ENCODE data around the gene TLCD5.

TLCD5 gene

DNA sequence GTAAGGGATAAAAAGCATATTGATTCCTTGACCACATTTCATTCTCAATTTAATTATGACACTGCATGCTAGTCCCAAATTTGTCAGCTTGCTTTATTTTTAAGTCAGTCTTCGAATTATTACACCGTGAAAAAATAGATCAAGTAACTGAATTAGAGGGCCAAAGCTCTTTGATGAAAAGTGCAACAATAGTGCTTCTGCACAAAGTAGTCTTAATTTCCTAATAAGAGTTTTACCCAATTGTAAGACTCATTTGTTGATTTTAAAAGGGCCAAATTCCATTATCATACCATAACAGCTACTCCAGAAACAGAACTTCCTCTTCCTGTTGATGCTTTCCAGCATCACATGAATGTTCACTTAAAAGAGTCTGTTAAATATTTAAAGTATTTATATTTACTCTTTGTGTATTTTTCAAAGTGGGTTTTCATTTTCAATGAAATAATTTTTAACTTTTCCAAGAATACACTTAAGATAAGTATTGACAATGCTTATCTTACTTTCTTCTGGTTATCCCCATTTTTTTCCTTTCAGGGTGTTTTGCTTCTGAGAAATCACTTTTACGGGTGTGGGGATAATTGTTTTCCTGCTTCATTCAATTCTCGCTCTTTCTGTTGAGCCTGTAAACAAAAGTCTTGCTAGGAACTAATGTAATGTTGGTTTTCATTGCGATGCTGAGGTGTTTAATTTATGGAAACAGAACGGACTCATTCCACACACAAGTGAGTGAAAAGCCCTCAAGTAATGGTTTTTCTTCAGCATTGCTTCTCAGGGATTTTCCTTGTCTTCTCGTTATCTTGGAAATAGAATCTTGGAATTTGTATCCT is 13.2 kb downstream of the TLCD5 start:
- DNase-seq: no peak

DNA sequence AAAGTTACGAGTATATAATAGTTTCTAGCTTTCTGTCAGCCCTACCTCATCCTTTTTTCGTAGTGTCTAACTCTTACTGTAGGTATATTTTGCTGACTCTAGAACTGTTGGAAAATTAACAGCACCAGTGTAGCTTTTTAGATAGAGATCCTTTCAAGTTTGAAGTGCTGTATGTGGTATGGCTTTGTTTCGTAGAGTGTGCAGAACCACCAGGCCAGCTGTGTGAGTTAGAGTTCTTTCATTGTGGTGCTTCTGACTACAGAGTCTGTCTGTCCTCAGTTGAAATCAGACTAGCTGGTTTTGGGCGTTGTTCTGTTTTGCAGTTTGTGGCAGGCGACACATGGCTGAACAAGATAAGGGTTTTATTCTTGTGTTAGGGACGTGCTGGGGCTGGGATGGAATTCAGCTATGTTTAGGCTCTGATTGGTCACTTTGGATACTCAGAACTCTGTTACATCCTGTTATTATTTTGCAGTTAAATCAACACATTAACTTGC is 14.3 kb downstream of the TLCD5 start:
- DNase-seq: no peak

DNA sequence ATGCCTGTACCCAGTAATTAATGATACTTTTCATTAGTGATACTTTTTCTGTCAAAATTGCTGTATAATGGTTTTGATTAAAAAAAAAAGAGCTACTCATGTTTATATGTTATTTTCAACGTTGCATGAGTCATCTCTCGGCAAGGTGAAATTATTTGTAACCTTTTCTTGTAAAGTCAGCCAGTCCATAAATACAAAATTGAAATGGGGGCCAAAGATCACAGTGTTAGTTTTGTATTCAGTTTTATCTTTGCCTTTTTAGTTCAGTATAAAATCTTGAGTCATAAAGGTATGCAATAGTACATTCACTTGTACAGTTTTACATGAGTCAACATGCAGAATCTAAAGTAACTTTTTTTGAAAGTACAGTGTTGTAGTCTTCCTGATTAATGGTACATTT is 15.4 kb downstream of the TLCD5 start:
- no peak for DNase-seq

DNA sequence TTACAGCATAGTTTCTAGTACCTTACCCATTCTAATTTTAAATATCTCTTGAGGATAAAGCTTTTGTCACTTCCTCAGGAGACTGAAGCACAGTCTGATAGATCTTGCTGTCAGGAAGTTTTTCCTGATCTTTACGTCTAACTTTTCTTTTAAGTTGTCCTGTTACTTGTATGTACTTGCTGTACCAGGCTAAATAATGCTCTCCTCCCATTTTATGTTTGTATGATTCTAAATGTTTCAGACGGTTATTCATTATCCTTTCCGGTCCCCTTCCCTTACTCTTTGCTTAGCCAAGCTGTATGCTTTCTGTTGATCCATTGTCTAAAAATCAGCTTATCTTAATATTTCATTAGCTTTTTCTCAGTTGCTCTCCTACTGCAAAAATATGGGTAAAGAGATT is 17.1 kb downstream of the TLCD5 start:
- DNase-seq: no peak

DNA sequence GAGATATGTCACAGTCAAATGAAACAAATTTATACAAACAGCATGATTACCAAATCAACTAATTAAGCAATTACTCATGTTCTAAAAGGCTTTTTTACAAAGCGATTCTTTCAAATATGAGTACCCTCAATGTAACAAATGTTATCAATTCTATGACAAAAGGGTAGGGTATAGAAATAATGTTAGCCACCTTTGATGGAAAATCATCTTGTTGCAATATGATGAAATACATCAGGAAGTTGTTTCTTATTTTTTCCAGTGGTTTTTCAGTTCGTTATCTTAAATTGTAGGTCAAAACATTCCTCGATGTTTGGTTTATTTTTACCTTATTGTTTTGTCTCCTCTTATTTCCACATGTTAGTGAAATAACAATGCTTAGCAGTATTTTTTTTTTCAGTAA is 17.6 kb downstream of the TLCD5 start:
- no peak for DNase-seq

DNA sequence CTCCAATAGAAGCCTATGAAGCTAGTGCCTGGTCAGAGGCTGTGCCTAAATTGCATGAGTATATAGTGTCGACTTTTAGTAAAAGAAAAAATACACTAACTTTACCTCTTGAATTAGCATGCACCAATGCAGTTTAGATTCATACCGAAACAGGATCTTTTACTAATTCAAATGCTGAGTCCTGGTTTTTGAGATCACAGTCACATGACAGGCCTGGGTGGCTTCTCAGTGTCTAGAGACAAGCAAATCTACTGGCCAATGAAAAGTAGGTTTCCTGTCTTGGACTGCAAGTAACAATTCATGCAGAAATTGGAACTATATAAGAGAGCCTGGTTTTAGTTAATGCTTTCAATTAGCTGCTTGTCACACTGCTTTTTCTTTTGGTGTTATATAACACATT is 18.3 kb downstream of the TLCD5 start:
- no peak for DNase-seq

DNA sequence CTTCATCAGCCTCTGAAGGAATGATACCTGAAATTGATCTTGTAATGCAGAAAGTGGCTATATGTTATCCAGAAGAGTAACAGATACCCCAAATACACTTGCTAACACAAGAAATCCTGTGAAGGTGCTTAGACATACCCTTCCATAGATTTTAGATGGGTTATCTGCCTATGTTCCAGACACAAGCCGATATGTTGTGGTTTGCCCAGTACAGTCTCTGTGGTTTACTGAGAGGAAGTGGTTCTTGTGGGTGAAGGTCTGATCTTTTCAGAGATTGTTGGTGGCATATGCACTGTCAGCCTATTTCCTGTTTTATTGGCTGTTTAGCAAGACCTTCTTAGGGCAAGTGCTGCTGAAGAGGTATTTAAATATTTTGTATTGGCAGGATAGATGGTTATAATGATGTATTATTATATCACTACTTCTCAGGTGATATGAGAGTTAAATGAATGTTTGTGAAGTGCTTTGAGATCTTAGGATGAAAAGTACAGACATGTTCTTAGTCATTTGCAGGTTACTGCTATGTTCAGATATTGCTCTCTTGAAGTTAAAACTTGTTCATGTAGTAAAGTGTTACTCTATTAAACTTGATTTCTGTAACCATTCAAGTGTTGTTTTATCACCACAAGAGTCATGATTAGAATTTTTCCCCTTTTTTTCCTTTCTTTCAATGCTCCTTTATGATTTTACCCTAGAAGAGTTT is 19.4 kb downstream of the TLCD5 start:
- no peak for DNase-seq

DNA sequence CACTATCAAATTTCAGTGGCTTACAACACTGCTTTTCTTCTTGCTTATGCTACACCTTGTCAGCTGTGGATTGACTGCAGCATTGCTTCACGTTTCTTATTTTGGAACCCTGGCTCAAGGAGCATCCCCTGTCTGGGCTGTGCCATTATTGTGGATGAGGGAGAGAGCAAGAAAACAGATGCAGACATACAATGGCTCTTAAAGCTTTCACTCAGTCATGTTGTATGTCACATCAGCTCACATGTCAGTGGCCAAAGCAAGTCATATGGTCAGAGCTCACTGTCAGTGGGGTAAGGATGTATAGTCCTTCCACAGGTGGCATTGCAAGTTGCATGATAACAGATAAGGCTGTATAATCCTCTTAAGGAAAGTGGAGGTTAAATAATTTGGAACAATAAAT is 21.1 kb downstream of the TLCD5 start:
- no peak for DNase-seq

DNA sequence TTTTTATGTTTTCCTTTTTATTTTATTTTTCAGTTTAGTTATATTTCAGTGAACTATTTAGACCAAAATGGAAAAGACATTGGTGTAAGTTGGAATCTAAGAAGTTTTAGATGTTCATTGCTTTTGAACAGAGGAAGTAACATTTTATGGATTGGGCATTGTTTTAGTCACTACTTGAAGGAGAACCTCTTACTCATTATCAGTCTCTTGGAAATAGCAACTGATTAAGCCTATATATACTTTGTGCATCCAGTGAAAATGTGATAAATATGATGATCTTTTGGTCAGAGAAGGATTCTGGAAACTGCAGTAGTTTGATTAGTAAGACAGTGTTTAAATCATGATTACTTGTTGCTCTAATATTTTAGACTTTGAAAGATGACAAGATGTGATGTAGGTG is 25.5 kb downstream of the TLCD5 start:
- DNase-seq: no peak

DNA sequence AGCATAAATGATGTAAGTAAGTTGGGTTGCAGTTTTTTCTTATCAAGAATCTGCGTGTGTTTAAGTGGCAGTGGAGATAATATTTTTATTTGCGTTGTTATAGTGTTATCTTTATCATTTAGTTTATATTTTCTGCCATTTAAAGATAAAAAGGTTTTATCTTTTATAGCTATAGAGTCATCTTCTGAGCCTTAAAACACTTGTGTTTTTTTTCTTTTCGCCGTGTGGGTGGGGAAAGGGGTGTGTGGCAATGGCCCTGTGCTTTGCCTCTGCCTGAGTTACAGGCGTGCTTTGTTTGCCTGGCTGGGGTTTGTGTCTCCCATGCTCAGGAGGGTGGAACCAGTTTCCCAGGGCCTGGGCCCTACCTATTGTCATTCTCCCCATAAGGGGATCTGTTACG is 27.3 kb downstream of the TLCD5 start:
- DNase-seq: no peak

DNA sequence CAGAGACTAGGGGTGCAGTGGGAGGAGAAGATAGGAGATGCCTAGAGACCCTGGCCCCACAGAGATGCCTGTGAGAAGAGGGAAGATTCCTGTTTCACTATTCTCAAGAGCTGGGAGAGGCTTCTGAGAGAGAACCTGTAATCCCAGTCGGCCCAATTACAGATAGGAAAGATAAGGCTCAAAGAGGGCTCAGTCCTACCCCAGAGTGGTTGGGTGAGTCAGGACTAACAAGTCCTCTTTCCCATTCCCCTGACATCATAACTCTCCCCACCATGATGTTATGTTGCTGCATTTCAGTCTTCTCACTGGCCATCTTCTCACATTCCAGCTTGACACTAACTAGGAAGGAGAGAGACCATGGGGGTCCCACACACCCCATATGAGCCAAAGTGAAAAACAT is 29.0 kb downstream of the TLCD5 start:
- DNase-seq: no peak

DNA sequence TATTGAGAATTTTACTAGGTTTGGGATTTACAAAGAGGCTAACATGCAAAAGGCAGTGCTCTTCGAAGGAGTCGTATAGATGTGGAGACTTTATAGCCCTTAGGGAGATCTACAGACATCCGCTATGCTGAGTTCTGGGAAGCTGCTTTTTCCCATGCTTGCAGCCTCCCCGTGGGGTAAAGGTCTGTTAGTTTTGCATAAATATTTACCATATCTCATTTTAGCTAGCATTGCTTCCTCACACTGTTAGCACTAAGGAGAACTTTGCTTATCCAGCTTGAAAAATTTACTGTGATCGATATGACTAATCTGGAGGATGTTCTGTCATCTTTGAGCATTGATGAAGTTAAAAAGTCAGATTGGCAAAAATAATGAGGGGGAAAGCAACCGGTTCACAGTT is 29.7 kb downstream of the TLCD5 start:
- no peak for DNase-seq

DNA sequence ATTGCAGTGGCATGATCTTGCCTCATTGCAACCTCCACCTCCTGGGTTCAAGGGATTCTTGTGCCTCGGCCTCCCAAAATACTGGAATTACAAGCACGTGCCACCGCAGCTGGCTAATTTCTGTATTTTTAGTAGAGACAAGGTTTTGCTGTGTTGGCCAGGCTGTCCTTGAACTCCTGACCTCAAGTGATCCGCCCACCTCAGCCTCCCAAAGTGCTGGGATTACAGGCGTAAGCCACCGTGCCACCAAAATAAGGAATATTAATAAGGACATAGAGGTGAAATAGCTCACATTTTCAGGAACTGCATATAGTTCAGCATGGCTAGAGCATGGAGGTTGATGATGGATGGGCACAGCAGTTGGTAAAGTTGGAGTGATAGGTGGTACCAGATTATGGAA is 32.5 kb downstream of the TLCD5 start:
- DNase-seq: no peak

DNA sequence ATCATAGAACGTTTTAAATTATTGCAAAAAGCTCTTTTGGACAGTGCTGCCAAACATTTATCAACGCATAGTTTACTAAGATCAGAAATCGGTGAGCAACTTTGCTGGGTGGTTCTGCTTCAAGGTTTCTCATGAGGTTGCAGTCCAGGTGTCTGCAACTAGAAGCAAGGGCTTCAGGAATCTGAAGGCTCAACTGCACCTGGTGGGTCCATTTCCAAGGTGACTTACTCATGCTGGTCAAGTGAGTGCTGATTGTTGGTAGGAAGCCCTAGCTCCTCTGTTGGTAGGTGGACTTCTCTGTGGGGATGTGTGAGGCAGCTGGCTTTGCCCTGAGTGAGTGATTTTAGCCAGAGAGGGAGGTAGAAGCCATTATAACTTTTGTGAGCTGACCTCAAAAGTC is 33.6 kb downstream of the TLCD5 start:
- no peak for DNase-seq

DNA sequence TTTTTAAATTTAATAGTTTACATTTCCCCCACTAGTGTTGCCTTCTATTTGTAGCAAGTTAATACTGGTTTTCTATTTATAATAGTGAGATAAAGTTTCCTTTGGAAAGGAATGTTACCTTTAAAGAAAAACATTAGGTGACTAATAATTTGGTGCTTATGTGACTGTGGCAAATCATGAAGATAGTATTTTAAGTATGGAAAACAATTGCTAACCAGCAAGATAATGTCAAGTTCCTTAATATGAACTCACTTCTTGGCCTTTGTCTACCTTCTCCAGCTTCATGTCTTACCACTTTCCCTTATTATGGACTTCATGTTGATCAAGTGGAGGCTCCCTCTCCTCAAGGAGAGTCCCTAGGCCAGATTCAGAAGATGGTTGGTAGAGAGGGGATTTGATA is 38.3 kb downstream of the TLCD5 start:
- DNase-seq: no peak

DNA sequence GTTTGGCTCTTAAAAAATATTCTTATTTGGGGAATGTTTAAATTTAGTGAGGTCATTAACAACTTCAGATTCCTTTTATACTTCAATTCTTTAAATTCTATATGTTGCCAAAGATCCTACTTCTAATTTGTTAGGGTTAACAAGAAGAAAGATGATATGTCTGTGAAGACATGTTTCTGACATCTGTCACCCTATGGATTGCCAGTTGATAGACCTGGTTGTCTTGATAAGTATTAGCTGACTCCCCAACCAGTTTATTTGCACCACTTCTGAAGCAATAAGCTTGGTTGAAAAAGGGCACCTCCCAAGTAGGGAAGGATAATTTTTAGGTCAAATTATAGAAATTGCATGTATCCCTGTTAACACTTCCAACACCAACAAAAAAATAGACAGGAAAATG is 40.4 kb downstream of the TLCD5 start:
- no peak for DNase-seq

DNA sequence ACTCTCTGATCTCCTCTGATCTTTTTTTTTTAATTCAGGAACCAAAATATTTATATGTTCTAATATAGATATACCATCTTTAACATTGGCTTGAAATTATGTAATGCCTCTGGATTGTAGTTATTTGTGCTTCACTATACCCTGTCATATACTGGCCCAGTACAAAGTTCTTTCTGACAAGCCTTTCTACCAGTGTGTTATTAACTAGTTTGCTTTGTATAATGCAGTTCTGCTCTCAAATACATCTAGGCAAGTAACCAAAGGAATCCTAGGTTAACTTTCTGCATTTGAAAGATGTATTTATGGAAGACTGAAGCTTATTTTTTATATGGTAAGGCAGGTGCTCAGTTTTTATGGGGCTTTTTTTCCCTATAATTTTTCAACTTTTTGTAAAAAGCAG is 47.2 kb downstream of the TLCD5 start:
- no peak for DNase-seq

DNA sequence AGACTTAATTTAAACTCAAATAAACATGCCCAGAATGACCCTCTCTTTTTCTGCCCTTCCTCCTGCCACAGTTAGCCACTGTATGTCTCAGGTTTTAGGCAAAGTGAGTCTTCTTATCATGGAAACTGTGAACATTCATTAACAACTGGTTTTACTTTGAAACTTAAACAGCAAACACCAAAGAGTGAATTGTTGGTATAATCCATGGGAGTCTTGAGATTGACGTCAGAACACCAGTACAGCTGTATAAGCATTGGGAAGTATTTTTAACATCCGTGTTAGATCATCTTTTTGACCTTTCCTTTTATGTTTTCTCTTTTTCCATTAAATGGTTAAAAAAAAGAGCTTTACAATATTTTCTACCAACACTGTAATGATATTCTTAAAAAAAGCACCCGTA is 50.0 kb downstream of the TLCD5 start:
- DNase-seq: no peak

DNA sequence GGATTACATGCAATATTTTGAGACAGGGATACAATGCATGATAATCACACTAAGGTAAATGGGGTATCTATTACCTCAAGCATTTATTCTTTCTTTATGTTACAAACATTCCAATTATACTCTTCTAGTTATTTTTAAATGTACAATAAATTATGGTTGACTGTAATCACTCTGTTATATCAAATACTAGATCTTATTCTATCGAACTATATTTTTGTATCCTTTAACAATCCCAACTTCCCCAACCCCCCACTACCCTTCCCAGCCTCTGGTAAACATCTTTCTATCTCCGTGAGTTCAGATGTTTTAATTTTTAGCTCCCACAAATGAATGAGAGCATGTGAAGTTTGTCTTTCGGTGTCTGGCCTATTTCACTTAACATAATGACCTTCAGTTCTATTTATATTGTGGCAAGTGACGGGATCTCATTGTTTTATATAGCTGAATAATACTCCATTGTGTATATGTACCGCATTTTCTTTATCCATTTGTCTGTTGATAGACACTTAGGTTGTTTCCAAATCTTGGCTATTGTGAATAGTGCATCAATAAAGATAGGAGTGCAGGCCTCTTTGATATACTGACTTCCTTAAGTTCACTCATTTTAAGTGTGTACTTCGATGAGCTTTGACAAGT is 51.6 kb downstream of the TLCD5 start:
- DNase-seq: no peak

DNA sequence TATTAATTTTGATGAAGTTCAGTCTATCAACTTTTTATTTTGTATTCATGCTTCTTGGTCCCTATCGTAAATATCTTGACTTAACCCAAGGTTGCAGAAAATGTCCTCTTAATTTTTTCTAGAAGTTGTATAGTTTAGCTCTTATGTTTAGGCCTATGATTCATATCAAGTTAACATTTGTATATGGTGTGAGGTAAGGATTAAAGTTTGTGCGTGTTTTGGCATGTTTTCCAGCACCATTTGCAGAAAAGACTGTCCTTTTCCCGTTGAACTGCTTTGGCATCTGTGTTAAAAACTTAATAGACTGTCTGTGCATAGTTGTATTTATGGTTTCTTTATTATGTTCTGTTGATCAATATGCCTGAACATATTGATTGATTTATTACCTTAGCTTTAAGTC is 53.4 kb downstream of the TLCD5 start:
- DNase-seq: no peak

DNA sequence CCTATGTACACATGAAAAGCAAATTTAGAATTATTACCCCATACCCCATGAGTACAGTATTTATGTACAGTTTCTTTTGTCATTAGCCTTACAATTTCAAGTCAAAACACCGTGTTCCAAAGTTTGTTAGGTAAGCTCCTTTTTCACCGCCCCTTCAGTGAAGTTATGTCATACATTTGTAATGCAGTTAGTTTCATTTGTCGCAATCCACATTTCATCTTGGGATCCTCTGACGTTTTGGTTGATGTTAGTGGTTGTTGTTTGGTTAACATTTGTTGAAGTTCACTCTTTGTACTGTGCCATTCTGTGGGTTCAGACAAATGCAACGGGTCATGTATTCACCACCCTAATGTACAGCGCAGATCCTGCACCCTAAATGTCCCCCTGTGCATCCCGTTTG is 56.3 kb downstream of the TLCD5 start:
- DNase-seq: no peak
